SU-DHL-6 (cell line): ENCODE data around the gene C5orf63.
"Not testable (repeated sequence)": the region's sequence is repeated elsewhere in the genome, so short reads cannot be mapped to it uniquely, and the experiment has no call there.

Source experiments
- EZH2phosphoT487 ChIP-seq: fragments of 200-600 bp; sonication (generic), shearing (Covaris generic); conservative IDR thresholded peaks from 2 replicates; pipeline ENCODE4 v1.6.1; 2018; ENCODE audit warnings: mild to moderate bottlenecking, antibody characterized with exemption, low read length, moderate library complexity, mixed read lengths
- TF ChIP-seq, protein P1 (sequence below): fragments of 200-600 bp; sonication (generic); IDR thresholded peaks from one replicate; pipeline ENCODE4 v1.5.1; 2017; ENCODE audit warnings: antibody characterized with exemption, mild to moderate bottlenecking, low read length, moderate library complexity; ENCODE audit not compliant: insufficient read depth, poor library complexity, severe bottlenecking

DNA sequence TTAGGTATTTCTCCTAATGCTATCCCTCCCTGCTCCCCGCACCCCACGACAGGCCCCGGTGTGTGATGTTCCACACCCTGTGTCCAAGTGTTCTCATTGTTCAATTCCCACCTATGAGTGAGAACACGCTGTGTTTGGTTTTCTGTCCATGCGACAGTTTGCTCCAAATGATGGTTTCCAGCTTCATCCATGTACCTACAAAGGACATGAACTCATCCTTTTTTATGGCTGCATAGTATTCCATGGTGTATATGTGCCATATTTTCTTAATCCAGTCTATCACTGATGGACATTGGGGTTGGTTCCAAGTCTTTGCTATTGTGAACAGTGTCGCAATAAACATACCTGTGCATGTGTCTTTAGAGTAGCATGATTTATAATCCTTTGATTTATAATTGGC is 19.8 kb downstream of the C5orf63 start:
- TF ChIP-seq, protein P1, sequence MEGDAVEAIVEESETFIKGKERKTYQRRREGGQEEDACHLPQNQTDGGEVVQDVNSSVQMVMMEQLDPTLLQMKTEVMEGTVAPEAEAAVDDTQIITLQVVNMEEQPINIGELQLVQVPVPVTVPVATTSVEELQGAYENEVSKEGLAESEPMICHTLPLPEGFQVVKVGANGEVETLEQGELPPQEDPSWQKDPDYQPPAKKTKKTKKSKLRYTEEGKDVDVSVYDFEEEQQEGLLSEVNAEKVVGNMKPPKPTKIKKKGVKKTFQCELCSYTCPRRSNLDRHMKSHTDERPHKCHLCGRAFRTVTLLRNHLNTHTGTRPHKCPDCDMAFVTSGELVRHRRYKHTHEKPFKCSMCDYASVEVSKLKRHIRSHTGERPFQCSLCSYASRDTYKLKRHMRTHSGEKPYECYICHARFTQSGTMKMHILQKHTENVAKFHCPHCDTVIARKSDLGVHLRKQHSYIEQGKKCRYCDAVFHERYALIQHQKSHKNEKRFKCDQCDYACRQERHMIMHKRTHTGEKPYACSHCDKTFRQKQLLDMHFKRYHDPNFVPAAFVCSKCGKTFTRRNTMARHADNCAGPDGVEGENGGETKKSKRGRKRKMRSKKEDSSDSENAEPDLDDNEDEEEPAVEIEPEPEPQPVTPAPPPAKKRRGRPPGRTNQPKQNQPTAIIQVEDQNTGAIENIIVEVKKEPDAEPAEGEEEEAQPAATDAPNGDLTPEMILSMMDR, result not testable (repeated sequence)
- TF ChIP-seq EZH2phosphoT487, result not testable (repeated sequence)
